Activated B cell treated with CpG ODN at 0.5 μM for 24 hours (primary cell): ENCODE results near the gene NKTR. TPM values are rescaled to one million over a fixed set of nuclear protein-coding genes. Genes with fewer than 3 reads are reported as not detected.

Experiments used
- ATAC-seq: fragments of 200-7000 bp; cut with Tn5 transposase; one replicate; pipeline ENCODE4 v1.10.0; 2021; ENCODE audit warnings: low read depth, mild to moderate bottlenecking, moderate library complexity
- CTCF ChIA-PET: fragments of 350-600 bp; sonication (Branson Sonifier 250); formaldehyde crosslinking; loops from one replicate; lab custom pipeline; 2021; ENCODE audit warnings: antibody characterized with exemption; lab: Charles Lee
- POLR2A ChIA-PET: fragments of 350-600 bp; sonication (Branson Sonifier 250); formaldehyde crosslinking; loops from one replicate; lab custom pipeline; 2021; ENCODE audit warnings: antibody characterized with exemption; lab: Charles Lee
- DNase-seq: peaks from one replicate; pipeline ENCODE4 v3.0.0; 2022
- H3K27ac Mint-ChIP-seq: one replicate; pipeline ENCODE4 v1.8.0; 2020; ENCODE audit warnings: mixed read lengths
- H3K27me3 Mint-ChIP-seq: one replicate; pipeline ENCODE4 v1.8.0; 2021; ENCODE audit warnings: mixed read lengths
- H3K36me3 Mint-ChIP-seq: one replicate; pipeline ENCODE4 v1.8.0; 2021; ENCODE audit warnings: low read depth, mixed read lengths
- H3K4me1 Mint-ChIP-seq: one replicate; pipeline ENCODE4 v1.8.0; 2021; ENCODE audit warnings: mixed read lengths
- H3K4me3 Mint-ChIP-seq: one replicate; pipeline ENCODE4 v1.8.0; 2020; ENCODE audit warnings: mild to moderate bottlenecking, mixed read lengths
- H3K9me3 Mint-ChIP-seq: one replicate; pipeline ENCODE4 v1.8.0; 2020; ENCODE audit warnings: mixed read lengths
- CTCF ChIP-seq: fragments of 200-600 bp; IDR thresholded peaks from one replicate; pipeline ENCODE4 v1.8.0; 2022; ENCODE audit warnings: antibody characterized with exemption, mild to moderate bottlenecking
- intact Hi-C: fragments of 100-400 bp; cut with micrococcal nuclease; formaldehyde crosslinking; loops from one replicate; pipeline ENCODE4 v1.15.1; 2024
- total RNA-seq: library from RNA; stranded (reverse); gene quantifications from 2 replicates; pipeline ENCODE4 v1.2.3, GENCODE V29; 2022

Gene NKTR
- total RNA-seq, 1 donor from 2014 or later: 126 TPM

GRCh38 chr3:42637001-42637400 lies 36.5 kb downstream of the NKTR start:
- Mint-ChIP-seq H3K36me3 (peaks cover 50% of the 10 kb centered on the region), H3K4me3 (no peak overlapping the region), H3K4me1 (peaks cover 3% of the 10 kb centered on the region), H3K9me3 (no peaks in the 10 kb centered on the region), H3K27me3 (no peaks in the 10 kb centered on the region), H3K27ac (no peak overlapping the region)
- no peak for DNase-seq
- intact Hi-C loops: loop anchor here (5.0 kb wide), 1 partner anchor 35 kb away; the partner anchor contains the start of gene NKTR
- no peak for ATAC-seq
- CTCF ChIA-PET: interaction anchor here (0.9 to 1.5 kb wide), 6 partner anchors 60 to 107 kb away, joined by 3 read pairs; no protein-coding TSS in a partner anchor
- no peak for TF ChIP-seq CTCF
- POLR2A ChIA-PET: interaction anchor here (0.7 kb wide), 3 partner anchors 37 to 1650 kb away, joined by 3 to 4 read pairs (median 3); partner anchors contain the start of genes NKTR and SS18L2

GRCh38 chr3:42638339-42638842 lies 37.9 kb downstream of the NKTR start:
- ATAC-seq: no peak
- DNase-seq: no peak
- H3K36me3 Mint-ChIP-seq: peaks cover 50% of the 10 kb centered on the region
- H3K27me3 Mint-ChIP-seq: no peaks in the 10 kb centered on the region
- intact Hi-C loops: loop anchor here (5.0 kb wide), 1 partner anchor 36 kb away; the partner anchor contains the start of gene NKTR
- no peak overlapping the region for H3K27ac Mint-ChIP-seq
- no peaks in the 10 kb centered on the region for H3K9me3 Mint-ChIP-seq
- CTCF ChIA-PET: no interaction called here
- POLR2A ChIA-PET: no interaction called here
- no peak overlapping the region for H3K4me3 Mint-ChIP-seq
- TF ChIP-seq CTCF: no peak
- peaks cover 3% of the 10 kb centered on the region for H3K4me1 Mint-ChIP-seq

- no peaks in the 10 kb centered on the region for H3K27me3 Mint-ChIP-seq
- ChIA-PET CTCF (no interaction called here), POLR2A (no interaction called here)
- no peak overlapping the region for H3K4me3 Mint-ChIP-seq
- peaks cover 3% of the 10 kb centered on the region for H3K4me1 Mint-ChIP-seq
- H3K27ac Mint-ChIP-seq: no peak overlapping the region
- no peaks in the 10 kb centered on the region for H3K9me3 Mint-ChIP-seq
- intact Hi-C loops: loop anchor here (5.0 kb wide), 1 partner anchor 37 kb away; the partner anchor contains the start of gene NKTR
- no peak for DNase-seq
- ATAC-seq: no peak
- peaks cover 48% of the 10 kb centered on the region for H3K36me3 Mint-ChIP-seq
- TF ChIP-seq CTCF: no peak
Observed at GRCh38 chr3:42639192-42639591, 38.7 kb downstream of the NKTR start.

- H3K4me3 Mint-ChIP-seq: no peak overlapping the region
- intact Hi-C loops: no loop called here
Observed at GRCh38 chr3:42640129-42640528, 39.6 kb downstream of the NKTR start.

More at GRCh38 chr3:42640129-42640528, 39.6 kb downstream of the NKTR start:
- no peaks in the 10 kb centered on the region for H3K27me3 Mint-ChIP-seq
- no peak for TF ChIP-seq CTCF
- CTCF ChIA-PET: no interaction called here
- DNase-seq (no peak), ATAC-seq (no peak)
- POLR2A ChIA-PET: no interaction called here
- H3K27ac Mint-ChIP-seq: no peak overlapping the region
- H3K4me1 Mint-ChIP-seq: peaks cover 1% of the 10 kb centered on the region
- peaks cover 51% of the 10 kb centered on the region for H3K36me3 Mint-ChIP-seq
- no peaks in the 10 kb centered on the region for H3K9me3 Mint-ChIP-seq
